Measurements from ENCODE around the gene ERN1.
A peak's percentile ranks its signal among the peaks of the same experiment; 100 is the strongest.

- TF ChIP-seq CTCF (IDR thresholded peaks at IDR 0.05 in 8 of 11, conservative IDR thresholded peaks at IDR 0.05 in 3 of 11) (peak in 6 of 11 experiments; percentile 1 to 49 (median 30)), POLR2AphosphoS5 (IDR thresholded peaks at IDR 0.05) (peak; percentile 100)
Measured at GRCh38 chr17:64145751-64146417, 15.9 kb upstream of the ERN1 start.
